ENCODE data around the gene GPC3. TPM values are rescaled to one million over a fixed set of nuclear protein-coding genes. Genes with fewer than 3 reads are reported as not detected.

Gene GPC3
- total RNA-seq, 1 experiment from 2014 or later: not detected

GRCh38 chrX:134025986-134026545 lies 40.7 kb upstream of the GPC3 start:
- Histone ChIP-seq H3K36me3 (ENCODE audit: low read depth) (no peaks in the 10 kb centered on the region), H4K20me1 (ENCODE audit: insufficient read depth) (no peaks in the 10 kb centered on the region; the same call in 1 of the 2 replicates), H3F3A (ENCODE audit: insufficient read depth, low read depth) (no peaks in the 10 kb centered on the region), H3K9me3 (ENCODE audit: insufficient read depth, low read depth) (no peaks in the 10 kb centered on the region), H3K27ac (no peak overlapping the region), H3K27me3 (ENCODE audit: insufficient read depth, low read depth) (no peaks in the 10 kb centered on the region), H3K79me2 (ENCODE audit: low read depth) (no peaks in the 10 kb centered on the region), H3K4me2 (no peak overlapping the region), H3K4me3 (no peak overlapping the region), H2AFZ (no peak overlapping the region), H3K4me1 (replicated peaks; ENCODE audit: insufficient read depth) (no peaks in the 10 kb centered on the region), H3K9me2 (ENCODE audit: insufficient read depth) (no peaks in the 10 kb centered on the region)
- TF ChIP-seq CTCF (conservative IDR thresholded peaks at IDR 0.05): no peak
- TF ChIP-seq EZH2 (IDR thresholded peaks at IDR 0.05; ENCODE audit: low read depth): no peak
- ChIA-PET CTCF (interaction anchor here (0.7 kb wide), 1 partner anchor 13 kb away, joined by 5 read pairs; no protein-coding TSS in a partner anchor), POLR2A (ENCODE audit: unreplicated experiment) (no interaction called here)
- no peak for DNase-seq
- intact Hi-C loops (cut with micrococcal nuclease; ENCODE audit: unreplicated experiment): loop anchor here (5.0 kb wide), 1 partner anchor 234 kb away; no protein-coding TSS in a partner anchor
- BruUV-seq (replicated peaks): no TSS peak

- intact Hi-C loops (cut with micrococcal nuclease; ENCODE audit: unreplicated experiment): loop anchor here (5.0 kb wide), 1 partner anchor 233 kb away; no protein-coding TSS in a partner anchor
Measured at GRCh38 chrX:134024686-134025377, 39.4 kb upstream of the GPC3 start.

GRCh38 chrX:134023851-134024281 lies 38.5 kb upstream of the GPC3 start:
- intact Hi-C loops (cut with micrococcal nuclease; ENCODE audit: unreplicated experiment): no loop called here
- H3K9me3 ChIP-seq (ENCODE audit: insufficient read depth, low read depth): no peaks in the 10 kb centered on the region
- ChIA-PET CTCF (no interaction called here), POLR2A (ENCODE audit: unreplicated experiment) (no interaction called here)
- BruUV-seq (replicated peaks): no TSS peak
- no peaks in the 10 kb centered on the region for H3K79me2 ChIP-seq (ENCODE audit: low read depth)
- no peaks in the 10 kb centered on the region for H3K27me3 ChIP-seq (ENCODE audit: insufficient read depth, low read depth)
- H2AFZ ChIP-seq: no peak overlapping the region
- no peaks in the 10 kb centered on the region for H4K20me1 ChIP-seq (ENCODE audit: insufficient read depth)
- H3K4me3 ChIP-seq: no peak overlapping the region
- no peak for DNase-seq
- no peak overlapping the region for H3K4me2 ChIP-seq
- H3K27ac ChIP-seq: no peak overlapping the region
- TF ChIP-seq CTCF (conservative IDR thresholded peaks at IDR 0.05) (no peak), EZH2 (IDR thresholded peaks at IDR 0.05; ENCODE audit: low read depth) (no peak)
- H3K4me1 ChIP-seq (replicated peaks; ENCODE audit: insufficient read depth): no peaks in the 10 kb centered on the region
- H3K36me3 ChIP-seq (ENCODE audit: low read depth): no peaks in the 10 kb centered on the region
- H3F3A ChIP-seq (ENCODE audit: insufficient read depth, low read depth): no peaks in the 10 kb centered on the region
- H3K9me2 ChIP-seq (ENCODE audit: insufficient read depth): no peaks in the 10 kb centered on the region

More at GRCh38 chrX:134024686-134025377, 39.4 kb upstream of the GPC3 start:
- Histone ChIP-seq H4K20me1 (ENCODE audit: insufficient read depth) (no peaks in the 10 kb centered on the region), H3K9me3 (ENCODE audit: insufficient read depth, low read depth) (no peaks in the 10 kb centered on the region), H3K79me2 (ENCODE audit: low read depth) (no peaks in the 10 kb centered on the region), H3K27ac (no peak overlapping the region), H3K4me2 (no peak overlapping the region), H3F3A (ENCODE audit: insufficient read depth, low read depth) (no peaks in the 10 kb centered on the region), H3K9me2 (ENCODE audit: insufficient read depth) (no peaks in the 10 kb centered on the region), H2AFZ (no peak overlapping the region), H3K4me1 (replicated peaks; ENCODE audit: insufficient read depth) (no peaks in the 10 kb centered on the region), H3K4me3 (no peak overlapping the region), H3K36me3 (ENCODE audit: low read depth) (no peaks in the 10 kb centered on the region), H3K27me3 (ENCODE audit: insufficient read depth, low read depth) (no peaks in the 10 kb centered on the region)
- no TSS peak for BruUV-seq (replicated peaks)
- ChIA-PET CTCF (no interaction called here), POLR2A (ENCODE audit: unreplicated experiment) (no interaction called here)
- TF ChIP-seq CTCF (conservative IDR thresholded peaks at IDR 0.05) (no peak), EZH2 (IDR thresholded peaks at IDR 0.05; ENCODE audit: low read depth) (no peak)
- DNase-seq: no peak
